Cardiac septum (tissue), 1 donor: Measurements from ENCODE around the gene KRTAP15-1. TPM values are rescaled to one million over a fixed set of nuclear protein-coding genes. Genes with fewer than 3 reads are reported as not detected.

Source experiments
- DNase-seq: peaks from one replicate; pipeline ENCODE4 v3.0.0-alpha.2; 2020; ENCODE audit warnings: low spot score
- intact Hi-C: fragments of 100-400 bp; cut with DNase I; formaldehyde crosslinking; loops from one replicate; pipeline ENCODE4 v1.14.0; 2022
- long read RNA-seq: library from polyadenylated mRNA; unstranded; transcript quantifications from one replicate; pipeline ENCODE4 v2.0.0, GENCODE V29; 2021
- total RNA-seq: library from RNA; stranded (reverse); fragmentation: NEBNext Ultra II Directional; extraction: Animal tissue kit (Norgen Biotek cat#: 25700); gene quantifications from one replicate; pipeline ENCODE4 v1.2.1, GENCODE V29; 2021
- donor health status: DM: no; HTN: no; CAD: no.

KRTAP15-1 gene, protein sequence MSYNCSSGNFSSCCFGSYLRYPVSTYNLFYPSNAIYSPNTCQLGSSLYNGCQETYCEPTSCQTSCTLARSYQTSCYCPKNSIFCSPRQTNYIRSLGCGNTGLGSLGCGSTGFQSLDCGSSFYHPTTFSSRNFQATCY
- total RNA-seq: not detected
- long read RNA-seq: 0 reads

DNA sequence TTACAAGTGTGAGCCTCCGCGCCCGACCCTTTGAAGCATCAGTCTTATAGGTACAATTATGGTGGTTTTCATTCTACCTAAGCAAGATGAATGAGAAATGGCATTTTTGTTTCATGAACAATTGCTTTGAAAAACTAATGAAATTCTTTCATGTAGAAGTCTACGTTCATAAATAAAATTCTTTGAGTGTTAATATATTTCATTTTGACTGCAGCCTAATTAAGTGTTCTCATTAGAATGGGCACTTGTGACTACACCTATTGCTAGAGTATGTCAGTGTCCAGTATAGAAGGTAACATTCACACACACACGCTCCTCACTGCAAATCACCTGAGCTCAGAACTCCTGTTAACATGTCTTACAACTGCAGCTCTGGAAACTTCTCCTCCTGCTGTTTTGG is at the start of gene KRTAP15-1:
Gene KRTAP15-1, plus strand, starts transcription at position 301 of the 400 bp plus-strand sequence. Its CDS starts 53 bp downstream, at position 354.
- no peak for DNase-seq
- intact Hi-C loops: loop anchor here (5.0 to 10.0 kb wide), 2 partner anchors 292 to 645 kb away; no protein-coding TSS in a partner anchor

DNA sequence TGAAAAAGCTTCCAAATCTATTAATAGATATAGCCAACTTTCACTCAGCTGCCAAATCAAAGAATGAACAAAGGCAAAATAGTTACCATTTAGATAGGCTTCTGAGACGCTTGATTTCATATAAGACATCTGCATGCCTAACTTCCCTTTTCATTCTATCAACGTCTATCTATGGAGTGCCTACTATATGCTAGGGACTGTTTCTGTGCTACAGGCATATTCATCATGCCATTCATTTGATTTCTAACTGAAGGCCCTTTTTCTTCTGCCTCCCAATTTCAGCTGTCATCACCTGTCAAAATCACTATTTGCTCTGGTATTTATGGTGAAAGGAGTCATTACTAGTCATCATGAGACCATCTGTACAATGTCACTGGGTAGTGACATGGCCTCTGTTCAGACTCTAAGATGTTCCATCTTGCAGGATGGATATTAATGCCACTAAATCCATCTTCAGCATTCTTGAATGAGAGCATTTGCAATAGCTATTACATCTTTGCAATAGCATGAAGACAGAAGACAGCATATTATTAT is 48.5 kb upstream of the KRTAP15-1 start:
- no peak for DNase-seq
- intact Hi-C loops: no loop called here

DNA sequence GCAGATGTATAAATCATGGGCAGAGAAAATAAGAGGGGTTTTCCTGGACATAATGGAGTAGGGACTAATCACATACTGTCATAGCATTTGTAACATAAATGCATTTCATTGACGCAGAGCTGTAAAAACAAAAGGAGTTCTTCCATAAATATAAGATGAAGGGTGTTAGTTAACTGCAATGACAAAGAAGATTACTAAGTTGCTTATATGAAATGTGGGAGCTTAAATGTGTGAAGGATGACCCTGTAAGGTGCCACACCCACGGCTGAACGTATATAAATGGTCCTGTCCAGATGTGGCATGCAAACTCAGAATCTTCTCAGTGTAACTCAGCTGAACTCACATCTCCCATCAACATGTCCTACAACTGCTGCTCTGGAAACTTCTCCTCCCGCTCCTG is 44.3 kb upstream of the KRTAP15-1 start, which contains the start of gene KRTAP13-1:
Gene KRTAP13-1, plus strand, starts transcription at position 301 of the 400 bp plus-strand sequence. Its CDS starts 56 bp downstream, at position 357.
- DNase-seq: no peak
- intact Hi-C loops: no loop called here

DNA sequence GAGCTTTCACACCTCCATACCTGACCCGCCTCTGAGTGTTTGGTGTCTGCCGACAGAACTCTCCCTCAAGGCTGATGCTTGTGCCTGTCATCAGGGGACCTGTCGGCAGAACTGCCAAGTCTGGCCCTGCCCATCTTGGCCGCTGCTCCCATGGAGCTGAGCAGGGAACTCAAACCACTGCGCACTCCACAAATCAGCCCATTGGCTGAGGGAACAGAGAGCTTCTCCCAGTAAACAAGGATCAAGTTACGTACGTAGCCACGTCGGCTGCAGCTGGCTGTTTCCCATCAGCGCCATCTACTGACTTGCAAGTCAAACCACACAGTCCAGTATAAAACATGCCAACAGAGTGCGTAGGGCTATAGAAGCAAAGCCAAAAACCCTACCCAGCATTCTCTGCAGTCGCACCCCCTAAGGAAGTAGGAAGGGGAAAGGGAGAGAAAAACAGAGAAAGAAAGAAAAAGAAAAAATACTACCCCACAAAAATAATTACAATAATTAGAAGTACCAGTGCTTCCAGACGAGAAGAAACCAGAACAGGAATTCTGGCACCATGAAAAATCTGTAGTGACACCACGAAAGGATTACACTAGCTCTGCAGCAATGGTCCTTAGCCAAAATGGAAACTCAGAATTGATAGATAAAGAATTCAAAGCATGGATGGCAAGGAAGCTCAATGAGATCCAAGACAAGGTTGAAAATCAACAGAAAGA is 31.1 kb upstream of the KRTAP15-1 start:
- peak; percentile 77 for DNase-seq
- intact Hi-C loops: loop anchor here (10.0 kb wide), 1 partner anchor 64 kb away; the partner anchor contains the start of gene KRTAP23-1

DNA sequence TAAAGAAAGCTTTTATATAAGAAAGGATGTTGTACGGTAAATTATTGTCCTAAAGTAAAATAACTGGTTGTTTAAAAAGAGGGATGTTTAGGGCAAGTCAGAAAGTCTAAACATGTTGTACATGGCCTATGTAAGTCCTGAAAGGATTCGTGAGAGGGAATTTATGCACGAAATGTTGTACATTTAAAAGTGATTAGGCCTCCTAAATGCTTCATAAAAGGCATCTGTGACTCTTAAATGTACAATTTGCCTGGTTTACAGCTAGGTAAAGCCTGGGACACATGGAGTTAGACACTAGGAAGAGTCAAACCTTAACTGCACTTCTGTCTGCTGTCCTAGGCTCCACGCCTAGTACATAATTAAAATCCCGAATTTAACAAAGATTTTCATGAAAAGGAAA is 24.1 kb upstream of the KRTAP15-1 start:
- no peak for DNase-seq
- intact Hi-C loops: no loop called here

DNA sequence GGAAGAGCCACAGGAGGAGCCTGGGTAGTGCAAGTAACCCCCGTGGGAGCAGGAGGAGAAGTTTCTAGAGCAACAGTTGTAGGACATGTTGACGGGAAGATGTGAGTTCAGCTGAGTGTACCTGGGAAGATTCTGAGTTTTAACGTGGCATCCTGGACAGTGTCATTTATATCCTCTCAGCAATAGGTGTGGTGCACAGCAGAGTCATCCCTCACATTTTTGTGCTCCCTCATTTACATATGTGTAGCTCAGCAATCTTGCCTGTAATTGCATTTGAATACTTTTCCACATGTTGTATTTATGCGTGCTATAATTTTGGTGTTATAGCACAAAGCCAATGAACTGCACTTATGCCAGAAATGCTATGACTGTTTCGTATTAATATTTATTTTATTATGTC is 14.2 kb upstream of the KRTAP15-1 start, which contains the start of gene KRTAP13-3:
Gene KRTAP13-3, minus strand, starts transcription at position 101 of the 400 bp plus-strand sequence. Its CDS starts 14 bp downstream, at position 87.
- DNase-seq: no peak
- intact Hi-C loops: no loop called here

DNA sequence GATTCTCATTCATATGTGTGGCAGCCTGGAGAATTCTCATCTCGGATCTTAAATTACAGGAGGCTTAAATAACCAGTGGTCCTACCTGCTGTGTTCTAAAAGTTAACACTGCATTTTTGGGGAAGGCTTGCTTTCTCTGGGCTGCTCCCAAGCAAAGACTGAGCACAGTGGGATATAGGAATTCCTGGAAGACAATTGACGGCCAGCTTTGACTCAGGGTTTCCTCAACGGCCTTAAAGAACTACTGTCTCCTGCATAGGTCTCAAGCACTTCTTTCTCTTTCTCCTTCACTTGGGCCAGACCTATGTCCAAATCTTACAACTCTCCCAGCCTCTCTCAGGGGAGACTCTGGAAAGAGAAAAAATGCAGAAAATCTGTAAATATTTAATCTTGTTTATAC is 13.3 kb upstream of the KRTAP15-1 start:
- no peak for DNase-seq
- intact Hi-C loops: no loop called here

DNA sequence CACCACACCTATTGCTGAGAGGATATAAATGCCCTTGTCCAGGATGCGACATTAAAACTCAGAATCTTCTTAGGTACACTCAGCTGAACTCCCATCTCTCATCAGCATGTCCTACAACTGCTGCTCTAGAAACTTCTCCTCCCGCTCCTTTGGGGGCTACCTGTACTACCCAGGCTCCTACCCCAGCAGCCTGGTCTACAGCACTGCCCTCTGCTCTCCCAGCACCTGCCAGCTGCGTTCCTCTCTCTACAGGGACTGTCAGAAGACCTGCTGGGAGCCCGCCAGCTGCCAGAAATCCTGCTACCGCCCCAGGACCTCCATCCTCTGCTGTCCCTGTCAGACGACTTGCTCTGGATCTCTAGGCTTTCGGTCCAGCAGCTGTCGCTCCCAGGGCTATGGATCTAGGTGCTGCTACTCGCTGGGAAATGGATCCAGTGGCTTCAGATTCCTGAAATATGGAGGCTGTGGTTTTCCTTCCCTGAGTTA is 9.9 kb upstream of the KRTAP15-1 start, which contains the start of gene KRTAP13-4:
Gene KRTAP13-4, plus strand, starts transcription at position 51 of the 486 bp plus-strand sequence. Its CDS starts 56 bp downstream, at position 107.
- intact Hi-C loops: loop anchor here (5.0 kb wide), 1 partner anchor 88 kb away; no protein-coding TSS in a partner anchor

DNA sequence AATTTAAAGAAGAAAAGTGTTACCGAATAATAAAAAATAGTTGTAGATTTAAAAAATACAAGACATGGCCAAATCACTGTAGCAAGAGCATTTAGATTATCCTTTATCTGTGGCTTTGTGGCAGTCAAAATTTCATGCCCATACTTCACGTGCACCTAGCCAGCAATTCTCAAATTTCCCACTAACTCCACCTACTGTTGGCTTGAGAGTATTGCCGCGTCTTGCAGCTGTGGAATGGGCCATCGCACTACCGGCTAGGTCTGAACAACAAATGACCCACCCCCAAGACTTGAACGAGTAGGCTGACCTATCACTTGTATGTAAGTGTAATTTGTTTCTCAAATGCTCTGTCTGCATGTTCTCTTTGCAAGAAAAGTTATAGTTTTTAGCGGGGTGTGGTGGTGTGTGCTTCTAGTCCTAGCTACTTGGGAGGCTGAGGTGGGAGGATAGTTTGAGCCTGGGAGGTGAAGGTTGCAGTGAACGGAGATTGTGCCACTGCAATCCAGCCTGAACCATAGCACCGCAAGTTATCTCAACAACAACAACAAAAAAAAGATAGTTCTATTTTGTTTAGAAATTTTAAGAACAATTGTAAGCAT is 5.9 kb upstream of the KRTAP15-1 start:
- intact Hi-C loops: loop anchor here (5.0 kb wide), 1 partner anchor 92 kb away; no protein-coding TSS in a partner anchor
- DNase-seq: no peak

More for the DNA sequence above, 9.9 kb upstream of the KRTAP15-1 start, which contains the start of gene KRTAP13-4:
- DNase-seq: no peak

DNA sequence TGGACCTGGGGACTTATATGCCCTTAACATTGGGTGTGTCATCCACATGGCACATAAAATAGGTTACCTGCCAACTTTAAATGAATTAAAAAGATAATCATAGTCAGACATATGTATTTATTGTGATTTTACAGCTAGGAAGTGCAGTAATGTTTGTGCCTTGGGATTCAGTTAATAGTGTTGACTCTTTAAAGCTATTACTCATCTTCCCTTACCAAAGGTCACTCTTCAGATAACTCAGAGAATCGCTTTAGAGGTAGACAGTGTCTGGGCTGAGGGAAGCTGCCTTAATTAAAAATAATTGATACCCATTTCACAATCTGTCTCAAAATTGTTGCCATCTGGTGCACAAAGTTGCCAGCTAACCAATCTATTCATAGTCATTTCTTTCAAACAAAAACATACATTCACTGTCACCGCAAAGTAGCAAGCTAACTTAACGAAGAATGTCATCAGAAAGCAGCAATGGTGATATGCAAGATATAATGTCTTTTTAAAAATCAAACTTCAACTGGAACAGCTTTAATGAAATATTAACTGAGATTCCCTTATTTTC is 3.0 kb upstream of the KRTAP15-1 start:
- DNase-seq: no peak
- intact Hi-C loops: no loop called here

DNA sequence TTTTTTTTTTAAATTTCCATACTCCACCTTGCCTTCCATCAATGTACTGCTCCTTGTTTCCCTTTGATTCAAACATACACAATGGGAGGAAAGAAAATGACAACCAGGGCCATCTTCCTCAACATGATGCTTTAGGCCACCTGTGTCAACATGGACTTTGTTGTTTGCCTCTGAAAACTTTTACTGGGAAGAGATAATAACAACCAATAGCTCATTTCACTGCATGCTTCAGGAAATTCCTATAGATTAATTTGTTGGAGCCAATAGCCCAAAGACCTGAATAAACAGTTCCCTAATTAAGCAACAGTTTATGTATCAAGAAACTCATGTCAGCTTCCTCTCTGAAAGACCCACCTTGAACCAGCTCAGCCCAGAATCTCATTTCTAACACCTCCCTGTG is 3.2 kb downstream of the KRTAP15-1 start:
- intact Hi-C loops: loop anchor here (5.0 to 10.0 kb wide), 2 partner anchors 289 to 642 kb away; no protein-coding TSS in a partner anchor
- DNase-seq: no peak

DNA sequence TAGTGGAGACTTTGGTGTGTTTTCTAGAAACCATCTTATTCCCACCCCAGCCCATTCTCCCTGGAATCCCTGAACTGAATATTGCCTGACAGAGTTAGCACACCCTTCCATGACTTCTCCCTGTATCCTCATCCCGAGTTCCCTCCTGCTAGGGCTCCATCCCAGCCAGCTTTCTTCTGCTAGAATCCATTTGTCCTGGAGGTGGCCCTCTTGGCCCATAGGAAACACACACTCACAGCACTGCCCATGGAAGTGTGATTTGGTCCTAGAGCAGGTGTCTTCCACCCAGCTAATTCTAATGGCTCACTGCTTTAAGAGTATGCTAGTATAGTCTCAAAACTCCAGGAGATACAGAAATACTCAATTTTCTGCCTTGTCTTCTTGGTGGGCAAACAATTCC is 4.1 kb downstream of the KRTAP15-1 start:
- DNase-seq: no peak
- intact Hi-C loops: loop anchor here (5.0 to 10.0 kb wide), 2 partner anchors 288 to 641 kb away; no protein-coding TSS in a partner anchor

DNA sequence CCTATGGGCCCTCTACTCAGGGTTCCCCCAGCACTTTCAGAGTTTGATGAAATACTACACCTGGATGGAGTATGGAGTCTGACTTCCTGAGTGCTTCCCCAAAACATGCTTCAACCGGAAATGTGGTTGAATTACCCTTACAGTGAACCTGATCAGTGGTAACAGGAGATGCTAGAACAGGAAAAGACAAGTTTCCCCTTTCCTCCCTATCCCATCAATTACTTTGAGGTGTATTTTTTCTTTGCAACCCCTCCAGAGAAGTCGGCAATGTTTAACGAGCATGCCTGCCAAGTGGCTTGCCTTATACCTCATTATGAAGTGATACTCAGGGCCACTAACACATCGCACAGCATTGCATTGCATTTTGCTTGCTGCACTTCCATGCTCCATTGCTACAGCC is 7.0 kb downstream of the KRTAP15-1 start:
- DNase-seq: no peak
- intact Hi-C loops: loop anchor here (10.0 kb wide), 1 partner anchor 638 kb away; no protein-coding TSS in a partner anchor

DNA sequence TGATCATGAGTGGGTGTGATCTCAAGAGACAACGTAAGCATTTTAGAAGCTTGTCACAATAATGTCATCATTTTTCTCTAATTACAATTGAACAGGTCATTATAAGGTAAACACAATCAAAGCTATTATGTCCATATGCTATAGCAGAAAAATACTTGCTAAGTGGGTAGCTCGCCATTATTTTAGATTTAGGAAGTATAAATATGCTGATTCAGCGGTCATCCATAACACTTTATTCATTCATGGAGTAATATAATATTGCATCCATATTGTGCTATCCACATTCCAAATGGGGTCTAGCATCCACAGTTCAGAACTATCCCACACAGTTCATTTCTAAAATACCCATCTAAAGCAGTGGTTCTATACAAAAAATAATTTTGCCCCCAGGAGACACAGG is 8.4 kb downstream of the KRTAP15-1 start:
- intact Hi-C loops: loop anchor here (10.0 kb wide), 1 partner anchor 636 kb away; no protein-coding TSS in a partner anchor

DNA sequence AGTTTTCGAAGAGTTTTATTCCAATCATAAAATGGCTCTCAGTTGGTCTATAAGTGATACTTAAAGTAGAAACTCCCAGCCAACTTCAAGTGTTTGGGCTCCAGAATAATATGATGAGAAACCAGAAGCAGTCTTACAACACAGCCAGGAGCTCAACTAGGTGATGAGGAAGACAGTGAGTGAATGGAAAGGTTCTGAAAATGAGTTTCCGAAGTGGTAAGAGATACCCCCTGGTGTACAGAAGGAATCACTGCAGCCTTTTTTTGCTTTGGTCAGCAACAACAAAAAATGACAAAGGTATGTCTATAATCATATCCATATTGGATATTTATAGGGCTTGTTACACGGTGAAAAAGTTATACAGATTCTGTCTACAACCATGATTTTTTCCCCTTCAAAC is 23.6 kb downstream of the KRTAP15-1 start:
- DNase-seq: no peak
- intact Hi-C loops: no loop called here

More for the DNA sequence above, 8.4 kb downstream of the KRTAP15-1 start:
- no peak for DNase-seq

DNA sequence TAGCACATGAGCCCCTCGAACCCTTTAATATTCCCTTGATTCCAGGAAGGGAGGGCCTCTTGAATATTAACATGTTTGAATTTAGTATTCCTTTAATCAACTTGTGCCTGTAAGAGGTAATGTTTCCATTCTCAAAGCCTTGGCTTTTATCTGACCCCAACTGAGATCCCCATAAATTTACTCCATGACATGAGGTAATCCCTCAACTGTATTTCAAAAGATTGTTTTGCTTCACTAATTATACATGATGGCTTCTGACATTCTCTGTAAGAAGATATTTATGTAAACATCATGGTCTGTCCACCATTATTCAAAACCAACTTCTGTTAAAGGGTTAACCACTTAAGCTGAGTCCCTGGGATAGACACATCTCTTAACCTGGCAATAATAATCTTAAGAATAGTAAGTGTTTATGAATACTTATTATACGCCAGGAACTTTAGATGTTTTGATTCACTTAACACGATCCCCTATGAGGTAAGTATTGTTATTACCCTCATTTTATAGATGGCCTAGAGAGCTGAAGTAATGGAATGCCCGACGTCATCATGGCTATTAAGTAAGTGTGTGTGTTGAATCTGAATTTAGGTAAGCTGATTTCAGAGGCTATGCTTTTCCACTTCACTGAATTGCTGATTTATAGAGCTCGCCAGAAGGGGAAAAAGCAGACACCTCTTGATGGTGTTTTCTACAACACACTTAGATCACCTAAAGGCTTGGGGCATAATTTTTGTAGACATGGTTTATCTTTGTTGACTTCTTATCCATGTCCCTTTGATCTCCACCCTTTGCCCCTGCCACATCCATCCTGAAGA is 29.0 kb downstream of the KRTAP15-1 start:
- no peak for DNase-seq
- intact Hi-C loops: no loop called here

DNA sequence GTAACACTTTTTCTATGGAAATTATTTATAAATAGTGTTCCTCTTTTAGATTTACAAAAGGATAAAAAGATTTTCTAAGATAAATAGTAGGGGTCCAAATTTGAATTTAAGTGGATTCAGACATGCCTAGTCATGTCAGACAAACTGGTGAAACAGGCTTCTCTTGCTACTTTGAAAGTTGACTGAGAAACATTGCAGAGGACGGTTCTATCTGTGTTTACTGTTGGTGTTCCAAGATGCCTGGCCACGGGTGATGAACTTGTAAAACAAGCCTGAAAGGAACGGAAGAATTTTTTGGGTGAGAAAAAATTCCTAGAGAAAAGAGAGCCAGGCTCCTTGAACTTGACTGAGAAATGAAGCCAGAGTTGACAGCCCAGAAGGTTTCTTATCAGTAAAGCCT is 37.9 kb downstream of the KRTAP15-1 start:
- DNase-seq: no peak
- intact Hi-C loops: no loop called here

DNA sequence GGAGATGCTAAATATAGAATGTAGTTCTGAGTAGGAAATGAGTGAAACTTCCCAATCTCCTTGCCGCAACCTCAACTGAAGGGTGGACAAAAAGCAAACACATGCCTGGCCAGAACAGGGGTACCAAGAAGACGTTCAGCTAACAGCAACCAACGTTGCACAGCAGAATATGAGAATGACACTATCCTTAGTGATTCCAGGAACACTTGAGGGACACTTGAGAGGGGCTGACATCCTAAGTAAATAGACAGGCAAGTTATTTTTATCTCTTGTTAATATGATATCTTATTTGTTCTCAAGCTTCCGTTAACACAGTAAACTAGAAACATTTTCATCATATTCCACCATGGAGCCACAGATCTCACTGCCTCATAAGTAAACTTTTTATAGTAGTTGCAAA is 39.2 kb downstream of the KRTAP15-1 start:
- intact Hi-C loops: no loop called here
- no peak for DNase-seq
